ENCODE data around the gene HMGN1.

The HMGN1 gene

GRCh38 chr21:39330001-39330400, 18.9 kb downstream of the HMGN1 start:
- no peak for DNase-seq (ENCODE audit: low read depth)

- DNase-seq (ENCODE audit: low read depth): no peak
Measured at GRCh38 chr21:39327727-39328126, 21.2 kb downstream of the HMGN1 start.

- no peak for DNase-seq (ENCODE audit: low read depth)
Measured at GRCh38 chr21:39326607-39327307, 22.1 kb downstream of the HMGN1 start.

- DNase-seq (ENCODE audit: low read depth): no peak
Measured at GRCh38 chr21:39325458-39325857, 23.4 kb downstream of the HMGN1 start.

GRCh38 chr21:39321424-39321823, 27.5 kb downstream of the HMGN1 start:
- no peak for DNase-seq (ENCODE audit: low read depth)

- peak; percentile 23 for DNase-seq (ENCODE audit: low read depth)
Measured at GRCh38 chr21:39319814-39320332, 29.0 kb downstream of the HMGN1 start.

- no peak for DNase-seq (ENCODE audit: low read depth)
Measured at GRCh38 chr21:39319251-39319756, 29.6 kb downstream of the HMGN1 start.

- DNase-seq (ENCODE audit: low read depth): no peak
Measured at GRCh38 chr21:39318091-39318959, 30.6 kb downstream of the HMGN1 start.

GRCh38 chr21:39317134-39318090, 31.5 kb downstream of the HMGN1 start:
- DNase-seq (ENCODE audit: low read depth): no peak

GRCh38 chr21:39316729-39317128, 32.2 kb downstream of the HMGN1 start:
- DNase-seq (ENCODE audit: low read depth): no peak

GRCh38 chr21:39315603-39316445, 33.1 kb downstream of the HMGN1 start:
- peak; percentile 20 for DNase-seq (ENCODE audit: low read depth)

- DNase-seq (ENCODE audit: low read depth): peak; percentile 81
Measured at GRCh38 chr21:39314143-39315027, 34.5 kb downstream of the HMGN1 start.

GRCh38 chr21:39313571-39314142, 35.2 kb downstream of the HMGN1 start, which contains the start of gene BRWD1:
BRWD1 (minus strand) TSS chr21:39313632; CDS start chr21:39313491, 141 bp downstream.
- DNase-seq (ENCODE audit: low read depth): peak; percentile 87

GRCh38 chr21:39313042-39313570, 35.8 kb downstream of the HMGN1 start:
- no peak for DNase-seq (ENCODE audit: low read depth)

GRCh38 chr21:39312112-39313041, 36.5 kb downstream of the HMGN1 start:
- peak; percentile 85 for DNase-seq (ENCODE audit: low read depth)

- no peak for DNase-seq (ENCODE audit: low read depth)
Measured at GRCh38 chr21:39311164-39311563, 37.7 kb downstream of the HMGN1 start.

- no peak for DNase-seq (ENCODE audit: low read depth)
Measured at GRCh38 chr21:39307466-39307865, 41.4 kb downstream of the HMGN1 start.

- no peak for DNase-seq (ENCODE audit: low read depth)
Measured at GRCh38 chr21:39300587-39300986, 48.3 kb downstream of the HMGN1 start.
